ENCODE data around the gene TMEM255A.

TMEM255A gene

GRCh38 chrX:120301960-120302359 is 9.3 kb downstream of the TMEM255A start:
- Histone ChIP-seq H3K27me3 (ENCODE audit: insufficient read depth, low read length) (peaks cover 11% of the 10 kb centered on the region), H3K36me3 (ENCODE audit: insufficient read depth, low read length) (no peaks in the 10 kb centered on the region), H2AFZ (ENCODE audit: low read depth, low read length) (no peak overlapping the region), H3K4me1 (ENCODE audit: insufficient read depth, low read length) (peaks cover 4% of the 10 kb centered on the region), H3K4me3 (ENCODE audit: low read length) (no peak overlapping the region), H3K9me3 (ENCODE audit: low read length) (no peaks in the 10 kb centered on the region)

- no peak overlapping the region for H2AFZ ChIP-seq (ENCODE audit: low read depth, low read length)
- no peak overlapping the region for H3K4me3 ChIP-seq (ENCODE audit: low read length)
- H3K27me3 ChIP-seq (ENCODE audit: insufficient read depth, low read length) = peaks cover 10% of the 10 kb centered on the region
- H3K9me3 ChIP-seq (ENCODE audit: low read length) = no peaks in the 10 kb centered on the region
- no peaks in the 10 kb centered on the region for H3K36me3 ChIP-seq (ENCODE audit: insufficient read depth, low read length)
- H3K4me1 ChIP-seq (ENCODE audit: insufficient read depth, low read length) = peaks cover 4% of the 10 kb centered on the region
Measured at GRCh38 chrX:120301497-120301896, 9.8 kb downstream of the TMEM255A start.

- Histone ChIP-seq H3K4me3 (ENCODE audit: low read length) (no peak overlapping the region), H3K4me1 (ENCODE audit: insufficient read depth, low read length) (peaks cover 2% of the 10 kb centered on the region), H3K27me3 (ENCODE audit: insufficient read depth, low read length) (peaks cover 6% of the 10 kb centered on the region), H3K9me3 (ENCODE audit: low read length) (no peaks in the 10 kb centered on the region), H3K36me3 (ENCODE audit: insufficient read depth, low read length) (no peaks in the 10 kb centered on the region), H2AFZ (ENCODE audit: low read depth, low read length) (no peak overlapping the region)
Measured at GRCh38 chrX:120299928-120300327, 11.3 kb downstream of the TMEM255A start.

GRCh38 chrX:120297923-120298322 is 13.3 kb downstream of the TMEM255A start:
- Histone ChIP-seq H3K27me3 (ENCODE audit: insufficient read depth, low read length) (no peaks in the 10 kb centered on the region), H3K36me3 (ENCODE audit: insufficient read depth, low read length) (no peaks in the 10 kb centered on the region), H3K4me1 (ENCODE audit: insufficient read depth, low read length) (peaks cover 2% of the 10 kb centered on the region), H2AFZ (ENCODE audit: low read depth, low read length) (no peak overlapping the region), H3K4me3 (ENCODE audit: low read length) (no peak overlapping the region), H3K9me3 (ENCODE audit: low read length) (no peaks in the 10 kb centered on the region)

- H3K9me3 ChIP-seq (ENCODE audit: low read length) = no peaks in the 10 kb centered on the region
- no peaks in the 10 kb centered on the region for H3K27me3 ChIP-seq (ENCODE audit: insufficient read depth, low read length)
- H2AFZ ChIP-seq (ENCODE audit: low read depth, low read length) = no peak overlapping the region
- H3K4me3 ChIP-seq (ENCODE audit: low read length) = no peak overlapping the region
- no peaks in the 10 kb centered on the region for H3K36me3 ChIP-seq (ENCODE audit: insufficient read depth, low read length)
- no peaks in the 10 kb centered on the region for H3K4me1 ChIP-seq (ENCODE audit: insufficient read depth, low read length)
Measured at GRCh38 chrX:120294651-120295050, 16.6 kb downstream of the TMEM255A start.

GRCh38 chrX:120293015-120293414 is 18.2 kb downstream of the TMEM255A start:
- Histone ChIP-seq H2AFZ (ENCODE audit: low read depth, low read length) (no peak overlapping the region), H3K4me3 (ENCODE audit: low read length) (no peak overlapping the region), H3K27me3 (ENCODE audit: insufficient read depth, low read length) (no peaks in the 10 kb centered on the region), H3K4me1 (ENCODE audit: insufficient read depth, low read length) (no peaks in the 10 kb centered on the region), H3K36me3 (ENCODE audit: insufficient read depth, low read length) (no peaks in the 10 kb centered on the region), H3K9me3 (ENCODE audit: low read length) (no peaks in the 10 kb centered on the region)

- H3K4me3 ChIP-seq (ENCODE audit: low read length) = no peak overlapping the region
- H3K9me3 ChIP-seq (ENCODE audit: low read length) = no peaks in the 10 kb centered on the region
- no peak overlapping the region for H2AFZ ChIP-seq (ENCODE audit: low read depth, low read length)
- H3K36me3 ChIP-seq (ENCODE audit: insufficient read depth, low read length) = no peaks in the 10 kb centered on the region
- peaks cover 3% of the 10 kb centered on the region for H3K4me1 ChIP-seq (ENCODE audit: insufficient read depth, low read length)
- H3K27me3 ChIP-seq (ENCODE audit: insufficient read depth, low read length) = no peaks in the 10 kb centered on the region
Measured at GRCh38 chrX:120291211-120291610, 20.1 kb downstream of the TMEM255A start.

GRCh38 chrX:120290107-120290506 is 21.2 kb downstream of the TMEM255A start:
- H3K27me3 ChIP-seq (ENCODE audit: insufficient read depth, low read length) = no peaks in the 10 kb centered on the region
- H3K4me3 ChIP-seq (ENCODE audit: low read length) = no peak overlapping the region
- no peak overlapping the region for H2AFZ ChIP-seq (ENCODE audit: low read depth, low read length)
- peaks cover 3% of the 10 kb centered on the region for H3K4me1 ChIP-seq (ENCODE audit: insufficient read depth, low read length)
- no peaks in the 10 kb centered on the region for H3K9me3 ChIP-seq (ENCODE audit: low read length)
- no peaks in the 10 kb centered on the region for H3K36me3 ChIP-seq (ENCODE audit: insufficient read depth, low read length)

- H3K4me1 ChIP-seq (ENCODE audit: insufficient read depth, low read length) = peaks cover 3% of the 10 kb centered on the region
- H3K4me3 ChIP-seq (ENCODE audit: low read length) = no peak overlapping the region
- no peak overlapping the region for H2AFZ ChIP-seq (ENCODE audit: low read depth, low read length)
- H3K36me3 ChIP-seq (ENCODE audit: insufficient read depth, low read length) = no peaks in the 10 kb centered on the region
- H3K27me3 ChIP-seq (ENCODE audit: insufficient read depth, low read length) = no peaks in the 10 kb centered on the region
- H3K9me3 ChIP-seq (ENCODE audit: low read length) = no peaks in the 10 kb centered on the region
Measured at GRCh38 chrX:120287513-120288112, 23.6 kb downstream of the TMEM255A start.

GRCh38 chrX:120286733-120287512 is 24.3 kb downstream of the TMEM255A start:
- Histone ChIP-seq H2AFZ (ENCODE audit: low read depth, low read length) (no peak overlapping the region), H3K4me3 (ENCODE audit: low read length) (no peak overlapping the region), H3K4me1 (ENCODE audit: insufficient read depth, low read length) (peaks cover 3% of the 10 kb centered on the region), H3K27me3 (ENCODE audit: insufficient read depth, low read length) (no peaks in the 10 kb centered on the region), H3K36me3 (ENCODE audit: insufficient read depth, low read length) (no peaks in the 10 kb centered on the region), H3K9me3 (ENCODE audit: low read length) (no peaks in the 10 kb centered on the region)

- H3K4me3 ChIP-seq (ENCODE audit: low read length) = no peak overlapping the region
- H3K9me3 ChIP-seq (ENCODE audit: low read length) = no peaks in the 10 kb centered on the region
- no peak overlapping the region for H2AFZ ChIP-seq (ENCODE audit: low read depth, low read length)
- no peaks in the 10 kb centered on the region for H3K36me3 ChIP-seq (ENCODE audit: insufficient read depth, low read length)
- peaks cover 3% of the 10 kb centered on the region for H3K4me1 ChIP-seq (ENCODE audit: insufficient read depth, low read length)
- H3K27me3 ChIP-seq (ENCODE audit: insufficient read depth, low read length) = no peaks in the 10 kb centered on the region
Measured at GRCh38 chrX:120282697-120283096, 28.6 kb downstream of the TMEM255A start.

GRCh38 chrX:120281761-120282160 is 29.5 kb downstream of the TMEM255A start:
- Histone ChIP-seq H3K27me3 (ENCODE audit: insufficient read depth, low read length) (no peaks in the 10 kb centered on the region), H3K4me1 (ENCODE audit: insufficient read depth, low read length) (peaks cover 3% of the 10 kb centered on the region), H3K36me3 (ENCODE audit: insufficient read depth, low read length) (no peaks in the 10 kb centered on the region), H2AFZ (ENCODE audit: low read depth, low read length) (no peak overlapping the region), H3K9me3 (ENCODE audit: low read length) (no peaks in the 10 kb centered on the region), H3K4me3 (ENCODE audit: low read length) (no peak overlapping the region)

- Histone ChIP-seq H3K4me3 (ENCODE audit: low read length) (no peak overlapping the region), H3K4me1 (ENCODE audit: insufficient read depth, low read length) (no peaks in the 10 kb centered on the region), H3K9me3 (ENCODE audit: low read length) (no peaks in the 10 kb centered on the region), H3K27me3 (ENCODE audit: insufficient read depth, low read length) (no peaks in the 10 kb centered on the region), H3K36me3 (ENCODE audit: insufficient read depth, low read length) (no peaks in the 10 kb centered on the region), H2AFZ (ENCODE audit: low read depth, low read length) (no peak overlapping the region)
Measured at GRCh38 chrX:120281021-120281624, 30.1 kb downstream of the TMEM255A start.

Data from neuron (in vitro differentiated cells).